ENCODE results near the gene HEPN1. TPM values are rescaled to one million over a fixed set of nuclear protein-coding genes. Genes with fewer than 3 reads are reported as not detected.

HEPN1 gene
- total and polyA plus RNA-seq, 9 of the 15 experiments (the other 6 are each of a cell fraction or from before 2014, with no cell fraction given) = not detected

GRCh38 chr11:124898711-124899110, 20.3 kb upstream of the HEPN1 start:
- peaks cover 2% of the 10 kb centered on the region for H3K9me1 ChIP-seq (ENCODE audit: control insufficient read depth, insufficient read depth, low read length)
- H2AFZ ChIP-seq (ENCODE audit: low read depth, low read length) = no peak overlapping the region
- ChIA-PET CTCF (ENCODE audit: low intra/inter-chr PET ratio) (no interaction called here), POLR2A (interaction anchor here (1.2 kb wide), 1 partner anchor 8 kb away, joined by 3 read pairs; no protein-coding TSS in a partner anchor)
- H4K20me1 ChIP-seq (replicated peaks; ENCODE audit: control insufficient read depth, insufficient read depth, low read length) = 0 out of 2 replicates have a peak, but pooled peaks cover 4% of the 10 kb centered on the region
- peaks cover 9 to 48% of the 10 kb centered on the region in 2 experiments; a peak in 4 of 5 replicates for H3K27me3 ChIP-seq (ENCODE audit: control insufficient read depth in 2 of 2, insufficient read depth in 2 of 2, low read length in 2 of 2)
- no peak overlapping the region for H3K27ac ChIP-seq (ENCODE audit: extremely low read depth, low read depth, low read length)
- DNase-seq (ENCODE audit: extremely low read depth in 1 of 4, low spot score in 3 of 4) (no peak), FAIRE-seq (no peak), ATAC-seq (no peak)
- in situ Hi-C loops (cut with MboI) (no loop called here), intact Hi-C loops (cut with micrococcal nuclease) (no loop called here)
- no peaks in the 10 kb centered on the region for H3K79me2 ChIP-seq (ENCODE audit: control insufficient read depth, insufficient read depth, low read length)
- no peak overlapping the region for H3K9ac ChIP-seq (ENCODE audit: insufficient read depth in 1 of 2, low read depth in 2 of 2, low read length in 2 of 2)
- H3K4me1 ChIP-seq (replicated peaks in 1 of 2; ENCODE audit: control insufficient read depth in 2 of 2, insufficient read depth in 2 of 2, low read length in 2 of 2) = no peaks in the 10 kb centered on the region
- no peak overlapping the region for H3K4me2 ChIP-seq (ENCODE audit: insufficient read depth, low read length)
- H3K9me3 ChIP-seq (replicated peaks; ENCODE audit: control insufficient read depth, insufficient read depth, low read depth, low read length) = no peaks in the 10 kb centered on the region
- H3K4me3 ChIP-seq = no peak overlapping the region
- BruUV-seq (replicated peaks) = no TSS peak
- H3K36me3 ChIP-seq (ENCODE audit: control insufficient read depth, insufficient read depth, low read length) = no peaks in the 10 kb centered on the region
- WGBS (ENCODE audit: insufficient coverage, low coverage, missing lambda C conversion rate) = 0% methylated on average over 5 of the region's 5 CpGs
- no peak for TF ChIP-seq CREB3 (tag; conservative IDR thresholded peaks at IDR 0.05; ENCODE audit: low read depth)
- TF ChIP-seq MAX (CRISPR knock-in tag; IDR thresholded peaks at IDR 0.05) = no peak
- TF ChIP-seq NFE2 (IDR thresholded peaks at IDR 0.05; ENCODE audit: low read depth) = no peak
- no peak for TF ChIP-seq SMC3 (conservative IDR thresholded peaks at IDR 0.05; ENCODE audit: insufficient read depth, low read depth, low read length)
- no peak for TF ChIP-seq SMAD1 (IDR thresholded peaks at IDR 0.05; ENCODE audit: low read depth, low read length, partially characterized antibody)
- TF ChIP-seq BHLHE40 (IDR thresholded peaks at IDR 0.05; ENCODE audit: low read length) = no peak
- no peak for TF ChIP-seq TFE3 (CRISPR knock-in tag; IDR thresholded peaks at IDR 0.05)
- no peak for TF ChIP-seq NR2C1 (IDR thresholded peaks at IDR 0.05)
- TF ChIP-seq NR2C1 (tag; IDR thresholded peaks at IDR 0.05) = no peak
- no peak for TF ChIP-seq ZNF347 (CRISPR knock-in tag; IDR thresholded peaks at IDR 0.05; ENCODE audit: low read depth)
- no peak for TF ChIP-seq SRSF1 (IDR thresholded peaks at IDR 0.05; ENCODE audit: low read depth, low read length)
- TF ChIP-seq MEF2A (IDR thresholded peaks at IDR 0.05; ENCODE audit: control insufficient read depth, low read depth, low read length) = no peak
- TF ChIP-seq MCM7 (IDR thresholded peaks at IDR 0.05) = no peak
- TF ChIP-seq JUN (IDR thresholded peaks at IDR 0.05; ENCODE audit: borderline replicate concordance, low read depth, low read length) = no peak
- no peak for TF ChIP-seq JUN (CRISPR knock-in tag; IDR thresholded peaks at IDR 0.05; ENCODE audit: borderline replicate concordance)
- no peak for TF ChIP-seq CEBPZ (IDR thresholded peaks at IDR 0.05; ENCODE audit: borderline replicate concordance, low read depth, low read length)
- no peak for TF ChIP-seq KLF6 (CRISPR knock-in tag; IDR thresholded peaks at IDR 0.05; ENCODE audit: borderline replicate concordance)
- TF ChIP-seq ZNF76 (CRISPR knock-in tag; IDR thresholded peaks at IDR 0.05; ENCODE audit: borderline replicate concordance) = no peak

Measured in K562 (cell line).